Naive thymus-derived CD4-positive, alpha-beta T cell (primary cell): ENCODE measurements around the gene CD7. TPM values are rescaled to one million over a fixed set of nuclear protein-coding genes. Genes with fewer than 3 reads are reported as not detected.
A peak's percentile ranks its signal among the peaks of the same experiment; 100 is the strongest.

Experiments used
- ATAC-seq: fragments of 150-1000 bp; cut with Tn5 transposase; 2 replicates; pipeline ENCODE4 v1.10.0; 2021; ENCODE audit warnings: mild to moderate bottlenecking, moderate library complexity
- CTCF ChIA-PET: fragments of 350-600 bp; sonication (Branson Sonifier 250); formaldehyde crosslinking; loops from one replicate; lab custom pipeline; 2021; ENCODE audit warnings: antibody characterized with exemption; lab: Charles Lee
- POLR2A ChIA-PET: fragments of 350-600 bp; sonication (Branson Sonifier 250); formaldehyde crosslinking; loops from one replicate; lab custom pipeline; 2021; ENCODE audit warnings: antibody characterized with exemption, inconsistent platforms; lab: Charles Lee
- DNase-seq, 9 donors: peaks; one replicate each; pipeline versions ENCODE4 v3.0.0 to v3.0.0-alpha.2; 2020 to 2022; ENCODE audit warnings: mixed read lengths in 1 of 9
- H3K27ac ChIP-seq: one replicate; pipeline ENCODE4 v1.7.0; 2013; ENCODE audit warnings: mild to moderate bottlenecking, low read depth, low read length, moderate library complexity
- H3K27me3 ChIP-seq, 2 donors: one replicate each; pipeline ENCODE4 v1.7.0; 2013; ENCODE audit warnings: low read length in 2 of 2, mild to moderate bottlenecking in 2 of 2, moderate library complexity in 2 of 2; ENCODE audit not compliant: control insufficient read depth in 2 of 2, insufficient read depth in 2 of 2
- H3K36me3 ChIP-seq, 3 experiments: 1 replicate in 2 of 3; 2 replicates in 1 of 3; pipeline ENCODE4 v1.7.0; 2013; ENCODE audit warnings: low read length in 3 of 3, mild to moderate bottlenecking in 3 of 3, moderate library complexity in 1 of 3; ENCODE audit not compliant: insufficient read depth in 3 of 3, control insufficient read depth in 2 of 3
- H3K4me1 ChIP-seq, 2 donors: one replicate each; pipeline ENCODE4 v1.7.0; 2013; ENCODE audit warnings: low read length in 2 of 2, mild to moderate bottlenecking in 2 of 2, moderate library complexity in 1 of 2; ENCODE audit not compliant: control insufficient read depth in 2 of 2, insufficient read depth in 2 of 2
- H3K4me3 ChIP-seq: 2 replicates; pipeline ENCODE4 v1.7.0; 2013; ENCODE audit warnings: mild to moderate bottlenecking, low read length
- H3K9me3 ChIP-seq, 3 experiments: 1 replicate in 2 of 3; 2 replicates in 1 of 3; pipeline ENCODE4 v1.7.0; 2013; ENCODE audit warnings: low read length in 3 of 3; ENCODE audit not compliant: control insufficient read depth in 2 of 3
- H3K27ac Mint-ChIP-seq, 9 donors: one replicate each; pipeline ENCODE4 v1.8.0; 2020 to 2022; ENCODE audit warnings: mixed read lengths in 9 of 9, mild to moderate bottlenecking in 8 of 9, moderate library complexity in 5 of 9, inconsistent platforms in 2 of 9
- H3K27me3 Mint-ChIP-seq, 5 donors: one replicate each; pipeline ENCODE4 v1.8.0; 2021 to 2022; ENCODE audit warnings: mixed read lengths in 5 of 5, mild to moderate bottlenecking in 1 of 5
- H3K36me3 Mint-ChIP-seq, 5 donors: one replicate each; pipeline ENCODE4 v1.8.0; 2020 to 2022; ENCODE audit warnings: mixed read lengths in 5 of 5, mild to moderate bottlenecking in 3 of 5, inconsistent platforms in 1 of 5
- H3K4me1 Mint-ChIP-seq, 7 donors: one replicate each; pipeline ENCODE4 v1.8.0; 2020 to 2022; ENCODE audit warnings: mixed read lengths in 7 of 7, mild to moderate bottlenecking in 3 of 7, inconsistent platforms in 1 of 7
- H3K4me3 Mint-ChIP-seq, 10 donors: one replicate each; pipeline ENCODE4 v1.8.0; 2020 to 2022; ENCODE audit warnings: mild to moderate bottlenecking in 10 of 10, mixed read lengths in 10 of 10, moderate library complexity in 6 of 10, inconsistent platforms in 2 of 10
- H3K9me3 Mint-ChIP-seq, 11 donors: one replicate each; pipeline ENCODE4 v1.8.0; 2020 to 2022; ENCODE audit warnings: mixed read lengths in 11 of 11, mild to moderate bottlenecking in 4 of 11, inconsistent platforms in 1 of 11, moderate library complexity in 1 of 11
- intact Hi-C, 2 donors: fragments of 100-400 bp; cut with micrococcal nuclease; formaldehyde crosslinking; loops; one replicate each; pipeline ENCODE4 v1.15.1; 2023
- polyA plus RNA-seq, 2 donors: library from polyadenylated mRNA; unstranded; fragments of 300-500 nt; fragmentation: Illumina TruSeq; gene quantifications; one replicate each; pipeline ENCODE4 v1.2.3, GENCODE V29; 2021
- total RNA-seq, 6 experiments: library from RNA in 5 of 6; stranded (reverse) in 5 of 6; gene quantifications; 1 replicate in 5 of 6; 2 replicates in 1 of 6; pipeline ENCODE4 v1.2.3 and lab custom pipeline; 2021 to 2026

Gene CD7
- total and polyA plus RNA-seq, 7 experiments from 2014 or later: 61.9 to 390 (median 169) TPM

GRCh38 chr17:82281502-82282238, 35.7 kb downstream of the CD7 start:
- intact Hi-C loops: no loop called here
- ChIA-PET CTCF (interaction anchor here (0.7 kb wide), 1 partner anchor 238 kb away, joined by 4 read pairs; no protein-coding TSS in a partner anchor), POLR2A (interaction anchor here (0.7 to 1.6 kb wide), 2 partner anchors 11 to 39 kb away, joined by 4 read pairs; no protein-coding TSS in a partner anchor)
- no peaks in the 10 kb centered on the region for H3K36me3 ChIP-seq
- no peaks in the 10 kb centered on the region for H3K9me3 ChIP-seq
- no peaks in the 10 kb centered on the region for H3K9me3 Mint-ChIP-seq
- no peaks in the 10 kb centered on the region for H3K36me3 Mint-ChIP-seq
- no peak overlapping the region for H3K4me3 ChIP-seq
- peak; percentile 44 for ATAC-seq
- peaks cover 5 to 24% (median 8%) of the 10 kb centered on the region in 7 donors for H3K4me1 Mint-ChIP-seq
- H3K27ac ChIP-seq: no peak overlapping the region
- peak overlapping the region in 3 of 9 donors; percentile 2 to 43 (median 39) for H3K27ac Mint-ChIP-seq
- no peak overlapping the region for H3K4me3 Mint-ChIP-seq
- H3K27me3 ChIP-seq: no peaks in the 10 kb centered on the region
- no peaks in the 10 kb centered on the region for H3K27me3 Mint-ChIP-seq
- peaks cover 0 to 10% of the 10 kb centered on the region in 2 donors for H3K4me1 ChIP-seq
- peak in 1 of 9 donors; percentile 36 for DNase-seq

GRCh38 chr17:82281076-82281475, 36.3 kb downstream of the CD7 start:
- Histone ChIP-seq H3K4me1 (peaks cover 0 to 10% of the 10 kb centered on the region in 2 donors), H3K36me3 (no peaks in the 10 kb centered on the region), H3K27me3 (no peaks in the 10 kb centered on the region), H3K9me3 (no peaks in the 10 kb centered on the region), H3K4me3 (no peak overlapping the region), H3K27ac (no peak overlapping the region)
- H3K4me1 Mint-ChIP-seq: peaks cover 5 to 24% (median 8%) of the 10 kb centered on the region in 7 donors
- DNase-seq: no peak
- H3K4me3 Mint-ChIP-seq: no peak overlapping the region
- ChIA-PET POLR2A (interaction anchor here (0.7 to 1.6 kb wide), 2 partner anchors 11 to 39 kb away, joined by 4 read pairs; no protein-coding TSS in a partner anchor), CTCF (interaction anchor here (0.6 to 0.7 kb wide), 2 partner anchors 191 to 238 kb away, joined by 4 read pairs; no protein-coding TSS in a partner anchor)
- no peaks in the 10 kb centered on the region for H3K9me3 Mint-ChIP-seq
- H3K27me3 Mint-ChIP-seq: no peaks in the 10 kb centered on the region
- ATAC-seq: no peak
- H3K27ac Mint-ChIP-seq: no peak overlapping the region
- intact Hi-C loops: no loop called here
- H3K36me3 Mint-ChIP-seq: no peaks in the 10 kb centered on the region

DNA sequence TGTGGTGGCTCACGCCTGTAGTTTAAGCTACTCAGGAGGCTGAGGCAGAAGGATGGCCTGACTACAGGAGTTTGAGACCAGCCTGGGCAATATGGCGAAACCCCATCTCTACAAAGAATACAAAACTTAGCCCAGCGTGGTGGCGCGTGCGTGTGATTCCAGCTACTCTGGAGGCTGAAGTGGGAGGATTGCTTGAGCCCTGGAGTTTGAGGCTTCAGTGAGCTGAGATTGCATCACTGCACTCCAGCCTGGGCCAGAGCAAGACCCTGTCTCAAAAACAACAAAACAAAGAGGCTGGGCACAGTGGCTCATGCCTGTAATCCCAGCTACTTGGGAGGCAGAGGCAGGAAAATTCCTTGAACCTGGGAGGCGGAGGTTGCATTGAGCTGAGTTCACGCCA, 36.9 kb downstream of the CD7 start:
- Histone ChIP-seq H3K27me3 (no peaks in the 10 kb centered on the region), H3K4me3 (no peak overlapping the region), H3K27ac (no peak overlapping the region), H3K4me1 (peaks cover 0 to 10% of the 10 kb centered on the region in 2 donors), H3K9me3 (no peaks in the 10 kb centered on the region), H3K36me3 (no peaks in the 10 kb centered on the region)
- H3K4me1 Mint-ChIP-seq: peaks cover 5 to 24% (median 8%) of the 10 kb centered on the region in 7 donors
- H3K27me3 Mint-ChIP-seq: no peaks in the 10 kb centered on the region
- CTCF ChIA-PET: interaction anchor here (0.6 to 0.7 kb wide), 2 partner anchors 192 to 237 kb away, joined by 4 read pairs; no protein-coding TSS in a partner anchor
- no peak overlapping the region for H3K27ac Mint-ChIP-seq
- intact Hi-C loops: no loop called here
- H3K4me3 Mint-ChIP-seq: peak overlapping the region in 1 of 10 donors; percentile 13
- ATAC-seq: no peak
- no peaks in the 10 kb centered on the region for H3K9me3 Mint-ChIP-seq
- POLR2A ChIA-PET: interaction anchor here (1.6 kb wide), 1 partner anchor 12 kb away, joined by 4 read pairs; no protein-coding TSS in a partner anchor
- no peak for DNase-seq
- no peaks in the 10 kb centered on the region for H3K36me3 Mint-ChIP-seq

- H3K9me3 Mint-ChIP-seq: no peaks in the 10 kb centered on the region
- H3K36me3 ChIP-seq: no peaks in the 10 kb centered on the region
- H3K4me3 Mint-ChIP-seq: no peak overlapping the region
- H3K4me1 ChIP-seq: peaks cover 3 to 13% of the 10 kb centered on the region in 2 donors
- no peaks in the 10 kb centered on the region for H3K9me3 ChIP-seq
- peak overlapping the region in 1 of 9 donors; percentile 20 for H3K27ac Mint-ChIP-seq
- H3K4me3 ChIP-seq: no peak overlapping the region
- H3K36me3 Mint-ChIP-seq: no peaks in the 10 kb centered on the region
- no peaks in the 10 kb centered on the region for H3K27me3 Mint-ChIP-seq
- ChIA-PET POLR2A (no interaction called here), CTCF (interaction anchor here (0.8 kb wide), 1 partner anchor 66 kb away, joined by 3 read pairs; no protein-coding TSS in a partner anchor)
- peaks cover 6 to 25% (median 13%) of the 10 kb centered on the region in 7 donors for H3K4me1 Mint-ChIP-seq
- ATAC-seq: peak; percentile 61
- H3K27ac ChIP-seq: no peak overlapping the region
- intact Hi-C loops: no loop called here
- no peaks in the 10 kb centered on the region for H3K27me3 ChIP-seq
- no peak for DNase-seq
Observed at GRCh38 chr17:82278786-82279391, 38.5 kb downstream of the CD7 start.

DNA sequence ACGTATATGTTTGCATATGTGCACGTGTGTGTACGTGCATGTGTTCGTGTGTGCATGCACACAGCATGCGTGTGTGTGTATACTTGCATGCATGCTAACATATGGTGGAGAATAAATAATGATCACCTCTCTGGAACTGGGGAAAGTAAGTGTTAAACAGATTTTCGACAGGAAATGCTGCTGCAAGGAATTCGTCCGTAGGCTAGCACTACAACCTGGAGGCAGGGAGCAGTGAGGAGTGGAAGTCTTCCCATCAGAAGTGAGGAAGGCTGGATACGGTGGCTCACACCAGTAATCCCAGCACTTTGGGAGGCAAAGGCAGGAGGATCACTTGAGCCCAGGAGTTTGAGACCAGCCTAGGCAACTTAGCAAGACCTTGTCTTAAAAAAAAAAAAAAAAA, 39.1 kb downstream of the CD7 start:
- H3K27ac ChIP-seq: no peak overlapping the region
- peaks cover 6 to 21% (median 13%) of the 10 kb centered on the region in 7 donors for H3K4me1 Mint-ChIP-seq
- intact Hi-C loops: no loop called here
- peaks cover 6 to 16% of the 10 kb centered on the region in 2 donors for H3K4me1 ChIP-seq
- peaks cover 0 to 1% (median 0%) of the 10 kb centered on the region in 3 experiments for H3K36me3 ChIP-seq
- no peak for ATAC-seq
- no peaks in the 10 kb centered on the region for H3K9me3 Mint-ChIP-seq
- no peak overlapping the region for H3K4me3 Mint-ChIP-seq
- DNase-seq: no peak
- H3K36me3 Mint-ChIP-seq: peaks cover 0 to 1% (median 0%) of the 10 kb centered on the region in 5 donors
- ChIA-PET CTCF (no interaction called here), POLR2A (no interaction called here)
- peak overlapping the region in 1 of 9 donors; percentile 81 for H3K27ac Mint-ChIP-seq
- H3K9me3 ChIP-seq: no peaks in the 10 kb centered on the region
- H3K4me3 ChIP-seq: no peak overlapping the region
- H3K27me3 Mint-ChIP-seq: no peaks in the 10 kb centered on the region
- H3K27me3 ChIP-seq: no peaks in the 10 kb centered on the region

DNA sequence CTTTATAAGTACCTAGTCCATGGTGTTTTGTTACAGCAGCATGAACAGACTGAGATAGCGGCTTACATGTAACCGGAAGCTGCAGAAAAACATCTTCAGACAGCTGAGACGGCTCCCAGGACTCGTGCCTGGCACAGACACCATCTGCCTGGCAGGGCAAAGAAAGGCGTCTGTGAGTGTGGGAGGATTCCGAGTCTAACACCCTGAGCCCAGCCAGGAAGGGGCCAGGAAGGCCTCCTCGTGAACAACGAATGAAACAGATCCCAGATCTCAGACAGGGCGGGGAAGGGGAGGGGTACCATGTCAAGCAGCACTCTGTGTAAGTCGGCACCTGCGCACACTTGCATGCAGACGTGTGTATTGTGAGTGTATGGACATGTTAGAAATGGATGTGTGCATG, 39.6 kb downstream of the CD7 start:
- CTCF ChIA-PET: no interaction called here
- peak overlapping the region in 1 of 9 donors; percentile 81 for H3K27ac Mint-ChIP-seq
- peaks cover 6 to 16% of the 10 kb centered on the region in 2 donors for H3K4me1 ChIP-seq

More for the DNA sequence above, 39.6 kb downstream of the CD7 start:
- Mint-ChIP-seq H3K36me3 (peaks cover 0 to 1% (median 0%) of the 10 kb centered on the region in 5 donors), H3K9me3 (no peaks in the 10 kb centered on the region), H3K4me3 (no peak overlapping the region), H3K27me3 (no peaks in the 10 kb centered on the region), H3K4me1 (peaks cover 6 to 20% (median 13%) of the 10 kb centered on the region in 7 donors)
- intact Hi-C loops: no loop called here
- Histone ChIP-seq H3K36me3 (peaks cover 0 to 5% (median 0%) of the 10 kb centered on the region in 3 experiments), H3K27ac (no peak overlapping the region), H3K4me3 (no peak overlapping the region), H3K9me3 (no peaks in the 10 kb centered on the region), H3K27me3 (no peaks in the 10 kb centered on the region)
- DNase-seq (no peak), ATAC-seq (no peak)
- POLR2A ChIA-PET: no interaction called here
